ENCODE data around the gene CHST8. TPM values are rescaled to one million over a fixed set of nuclear protein-coding genes. Genes with fewer than 3 reads are reported as not detected.
"Not testable (repeated sequence)": the region's sequence is repeated elsewhere in the genome, so short reads cannot be mapped to it uniquely, and the experiment has no call there.

Gene CHST8
- total RNA-seq, 1 donor = not detected

- H3K4me3 ChIP-seq (ENCODE audit: low read depth, low read length) = no peak overlapping the region
- no peak for TF ChIP-seq CTCF (IDR thresholded peaks at IDR 0.05; ENCODE audit: insufficient read depth, low read depth, low read length)
- DNase-seq (ENCODE audit: low read depth) = no peak
Measured at GRCh38 chr19:33616346-33616745, 5.4 kb upstream of the CHST8 start.

GRCh38 chr19:33616857-33617256, 4.9 kb upstream of the CHST8 start:
- no peak for TF ChIP-seq CTCF (IDR thresholded peaks at IDR 0.05; ENCODE audit: insufficient read depth, low read depth, low read length)
- DNase-seq (ENCODE audit: low read depth) = no peak
- H3K4me3 ChIP-seq (ENCODE audit: low read depth, low read length) = no peak overlapping the region

- not testable (repeated sequence) for DNase-seq (ENCODE audit: low read depth)
Measured at GRCh38 chr19:33618363-33618762, 3.4 kb upstream of the CHST8 start.

GRCh38 chr19:33618884-33619283, 2.9 kb upstream of the CHST8 start:
- no peak for TF ChIP-seq CTCF (IDR thresholded peaks at IDR 0.05; ENCODE audit: insufficient read depth, low read depth, low read length)
- no peak for DNase-seq (ENCODE audit: low read depth)
- H3K4me3 ChIP-seq (ENCODE audit: low read depth, low read length) = no peak overlapping the region

More at GRCh38 chr19:33618363-33618762, 3.4 kb upstream of the CHST8 start:
- H3K4me3 ChIP-seq (ENCODE audit: low read depth, low read length) = not testable (repeated sequence)

DNA sequence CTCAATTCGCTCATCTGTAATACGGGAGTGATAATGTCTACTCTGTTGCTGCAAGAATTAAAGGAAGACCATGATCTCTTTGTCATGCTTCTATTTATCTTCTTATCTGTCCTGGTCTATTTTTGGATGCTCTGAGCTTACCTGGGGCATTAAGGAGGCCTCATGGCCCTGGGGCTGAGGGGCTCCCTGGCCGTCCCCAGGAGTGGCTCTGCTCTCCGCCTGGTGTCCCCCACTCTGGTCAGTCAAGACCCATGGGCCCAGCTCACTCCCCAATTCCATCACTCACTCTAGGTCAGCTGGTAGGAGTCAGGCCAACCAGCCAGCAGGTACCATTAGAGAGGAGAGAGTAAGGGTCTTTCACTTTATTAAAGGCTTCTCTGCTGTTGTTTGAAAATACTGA, 1.1 kb upstream of the CHST8 start:
- H3K4me3 ChIP-seq (ENCODE audit: low read depth, low read length) = no peak overlapping the region
- no peak for DNase-seq (ENCODE audit: low read depth)
- no peak for TF ChIP-seq CTCF (IDR thresholded peaks at IDR 0.05; ENCODE audit: insufficient read depth, low read depth, low read length)

DNA sequence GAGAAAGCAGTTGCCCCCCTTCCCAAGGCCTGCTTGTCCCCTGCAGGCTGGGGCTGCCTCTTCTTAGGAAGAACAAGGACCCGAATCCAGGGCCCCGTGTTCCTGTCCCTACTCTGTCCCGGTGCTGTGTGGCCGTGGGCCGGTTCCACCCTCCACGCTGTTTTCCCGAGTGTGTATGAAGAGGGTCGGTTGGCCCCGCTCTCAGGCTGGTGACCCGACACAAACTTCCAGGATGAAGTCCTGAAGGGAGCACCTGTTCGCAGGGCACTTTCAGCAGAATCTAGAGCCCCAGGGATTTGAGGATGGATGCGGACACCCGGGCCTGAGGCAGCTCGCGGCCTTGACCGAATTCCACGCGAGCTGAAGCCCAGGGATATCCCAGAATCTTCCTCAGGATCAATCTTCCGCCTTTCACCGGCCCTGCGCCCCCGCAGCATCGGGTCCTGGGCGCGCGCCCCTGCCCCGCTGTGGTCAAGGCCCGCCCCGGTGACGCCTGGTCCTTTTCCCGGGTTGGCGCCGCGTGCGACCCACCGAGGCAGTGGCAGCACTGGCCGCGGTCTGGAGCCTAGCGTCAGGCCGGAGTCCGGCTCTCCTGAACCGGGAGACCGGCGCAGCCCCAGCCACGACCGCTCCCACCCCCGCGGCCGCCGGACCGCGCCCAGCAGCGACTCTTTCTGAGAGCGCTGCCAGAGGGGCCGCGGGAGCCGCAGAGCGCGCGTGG, 528 bp upstream of the CHST8 start:
- no peak for DNase-seq (ENCODE audit: low read depth)
- TF ChIP-seq CTCF (IDR thresholded peaks at IDR 0.05; ENCODE audit: insufficient read depth, low read depth, low read length) = no peak
- no peak overlapping the region for H3K4me3 ChIP-seq (ENCODE audit: low read depth, low read length)

GRCh38 chr19:33622505-33622808, 704 bp downstream of the CHST8 start:
- H3K4me3 ChIP-seq (ENCODE audit: low read depth, low read length) = no peak overlapping the region
- no peak for DNase-seq (ENCODE audit: low read depth)
- TF ChIP-seq CTCF (IDR thresholded peaks at IDR 0.05; ENCODE audit: insufficient read depth, low read depth, low read length) = no peak

All from fibroblast of villous mesenchyme (primary cell).